ENCODE measurements around the gene KCNIP4. TPM values are rescaled to one million over a fixed set of nuclear protein-coding genes. Genes with fewer than 3 reads are reported as not detected.

The KCNIP4 gene
- total and polyA plus RNA-seq, 10 of the 15 experiments (the other 5 are each of a cell fraction or from before 2014, with no cell fraction given): 0.03 to 0.23 (median 0.13) TPM; not detected in 7

GRCh38 chr4:21973850-21974249, 25.3 kb upstream of the KCNIP4 start (continued):
- no peak for TF ChIP-seq ZNF274 (IDR thresholded peaks at IDR 0.05; ENCODE audit: insufficient read depth, insufficient read length)

- Histone ChIP-seq H3K9me3 (replicated peaks; ENCODE audit: control insufficient read depth, insufficient read depth, low read length) (no peaks in the 10 kb centered on the region), H3K4me3 (no peak overlapping the region), H3K4me2 (ENCODE audit: control insufficient read depth, insufficient read depth) (no peak overlapping the region), H3K9ac (ENCODE audit: control insufficient read depth, insufficient read depth, low read length) (no peak overlapping the region), H4K20me1 (ENCODE audit: control insufficient read depth, insufficient read depth) (no peaks in the 10 kb centered on the region), H2AFZ (ENCODE audit: control insufficient read depth, low read depth, low read length) (no peak overlapping the region), H3K79me2 (ENCODE audit: control insufficient read depth, insufficient read depth, low read length) (no peaks in the 10 kb centered on the region), H3K27me3 (replicated peaks in 1 of 2; ENCODE audit: control insufficient read depth in 2 of 2, insufficient read depth in 2 of 2, low read length in 1 of 2) (no peaks in the 10 kb centered on the region), H3K36me3 (ENCODE audit: control insufficient read depth in 2 of 2, insufficient read depth in 2 of 2, low read length in 1 of 2) (no peaks in the 10 kb centered on the region), H3K4me1 (ENCODE audit: control insufficient read depth, insufficient read depth, low read length) (no peaks in the 10 kb centered on the region), H3K27ac (ENCODE audit: control insufficient read depth, insufficient read depth) (no peak overlapping the region)
- intact Hi-C loops (cut with micrococcal nuclease; ENCODE audit: unreplicated experiment) (no loop called here), in situ Hi-C loops (cut with MboI) (no loop called here)
- CTCF ChIA-PET: no interaction called here
- TF ChIP-seq JUNB (IDR thresholded peaks at IDR 0.05) (no peak), ATF2 (IDR thresholded peaks at IDR 0.05; ENCODE audit: low read length) (no peak), BACH1 (IDR thresholded peaks at IDR 0.05; ENCODE audit: borderline replicate concordance) (no peak), NKRF (conservative IDR thresholded peaks at IDR 0.05) (no peak), GABPA (IDR thresholded peaks at IDR 0.05; ENCODE audit: low read depth) (no peak), TCF3 (IDR thresholded peaks at IDR 0.05; ENCODE audit: borderline replicate concordance, insufficient read depth, low read depth, low read length) (no peak)
- RAD21 ChIA-PET (ENCODE audit: unreplicated experiment): no interaction called here
- FAIRE-seq (no peak), ATAC-seq (no peak), DNase-seq (ENCODE audit: low read depth, low spot score) (no peak)
- 6% methylated on average over 3 of the region's 3 CpGs for WGBS (ENCODE audit: insufficient coverage, insufficient replicate concordance, low lambda C conversion rate, missing lambda C conversion rate)
- no TSS peak for BruUV-seq (replicated peaks)
- SMC1A ChIA-PET (ENCODE audit: uncharacterized antibody, unreplicated experiment): no interaction called here
- POLR2A ChIA-PET: no interaction called here
These were observed 16.3 kb upstream of the KCNIP4 start for GRCh38 chr4:21964762-21965319.

Data from GM12878 (cell line).